HAP-1 (cell line): ENCODE results near the gene SEMA7A.

Source experiments
- DNase-seq, 2 experiments: peaks; one replicate each; pipeline ENCODE4 v3.0.0-alpha.2; 2016 to 2020; ENCODE audit warnings: low spot score in 2 of 2
- H3K27me3 ChIP-seq: fragments of 250-450 bp; sonication (Bioruptor Pico); 2 replicates; pipeline ENCODE4 v1.5.1; 2020; ENCODE audit warnings: low read depth, mild to moderate bottlenecking, moderate library complexity
- H3K36me3 ChIP-seq: fragments of 250-450 bp; sonication (Bioruptor Pico); replicated peaks from 2 replicates; pipeline ENCODE4 v1.5.1; 2020; ENCODE audit warnings: mild to moderate bottlenecking
- H3K4me1 ChIP-seq: fragments of 250-450 bp; sonication (Bioruptor Pico); 2 replicates; pipeline ENCODE4 v1.5.1; 2020; ENCODE audit warnings: mild to moderate bottlenecking
- H3K4me3 ChIP-seq: fragments of 250-450 bp; sonication (Bioruptor Pico); 2 replicates; pipeline ENCODE4 v1.5.1; 2020; ENCODE audit warnings: mild to moderate bottlenecking, moderate library complexity
- H3K9me3 ChIP-seq: fragments of 250-450 bp; sonication (Bioruptor Pico); 2 replicates; pipeline ENCODE4 v1.5.1; 2020; ENCODE audit warnings: mild to moderate bottlenecking, moderate library complexity
- in situ Hi-C: fragments of 300-500 bp; cut with MboI; formaldehyde crosslinking; loops from 3 replicates; pipeline ENCODE4 v1.14.3; 2020; ENCODE audit warnings: low sequenced_read_pairs, inconsistent platforms, mixed read lengths

Gene SEMA7A

DNA sequence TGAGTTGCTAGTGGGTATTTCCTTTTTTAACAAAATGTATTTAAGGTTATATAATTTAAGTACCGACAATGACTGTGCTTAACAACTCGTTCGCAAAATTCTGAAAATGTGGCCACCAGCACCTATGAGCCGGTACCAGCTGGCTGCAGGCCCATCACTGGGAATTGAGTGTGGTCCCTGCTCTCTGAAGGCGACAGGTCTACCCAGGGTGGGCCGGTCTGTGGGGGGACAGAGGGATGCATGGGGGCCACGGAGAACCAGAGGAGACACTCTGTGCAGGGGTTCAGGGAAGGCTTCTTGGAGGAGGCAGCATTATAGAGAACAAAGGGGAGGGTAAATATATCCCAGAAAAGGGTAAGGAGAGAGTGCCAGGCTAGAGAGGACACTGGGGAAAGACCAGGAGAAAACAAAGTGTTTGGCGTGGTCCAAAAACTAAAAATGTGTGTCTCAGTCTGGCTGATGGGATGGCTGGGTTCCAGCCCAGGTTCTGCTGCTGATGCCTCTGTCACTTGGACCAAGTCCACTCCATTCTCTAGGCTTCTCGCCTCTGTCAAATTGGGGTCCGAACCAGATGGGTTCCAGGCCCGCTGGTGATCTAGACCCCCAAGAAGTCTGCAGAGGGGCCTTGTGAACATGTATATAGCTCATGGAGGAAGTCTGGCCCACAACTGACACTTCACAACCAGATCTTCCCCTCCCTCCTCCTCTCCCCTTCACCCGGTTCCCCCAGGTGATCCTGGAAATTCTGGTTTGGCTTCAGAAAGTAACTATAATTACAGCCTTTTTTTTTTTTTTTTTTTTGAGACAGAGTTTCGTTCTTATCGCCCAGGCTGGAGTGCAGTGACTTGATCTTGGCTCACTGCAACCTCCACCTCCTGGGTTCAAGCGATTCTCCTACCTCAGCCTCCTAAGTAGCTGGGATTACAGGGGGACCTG, 55.7 kb downstream of the SEMA7A start:
- H3K27me3 ChIP-seq: peaks cover 4% of the 10 kb centered on the region; the same call in 1 of the 2 replicates

DNA sequence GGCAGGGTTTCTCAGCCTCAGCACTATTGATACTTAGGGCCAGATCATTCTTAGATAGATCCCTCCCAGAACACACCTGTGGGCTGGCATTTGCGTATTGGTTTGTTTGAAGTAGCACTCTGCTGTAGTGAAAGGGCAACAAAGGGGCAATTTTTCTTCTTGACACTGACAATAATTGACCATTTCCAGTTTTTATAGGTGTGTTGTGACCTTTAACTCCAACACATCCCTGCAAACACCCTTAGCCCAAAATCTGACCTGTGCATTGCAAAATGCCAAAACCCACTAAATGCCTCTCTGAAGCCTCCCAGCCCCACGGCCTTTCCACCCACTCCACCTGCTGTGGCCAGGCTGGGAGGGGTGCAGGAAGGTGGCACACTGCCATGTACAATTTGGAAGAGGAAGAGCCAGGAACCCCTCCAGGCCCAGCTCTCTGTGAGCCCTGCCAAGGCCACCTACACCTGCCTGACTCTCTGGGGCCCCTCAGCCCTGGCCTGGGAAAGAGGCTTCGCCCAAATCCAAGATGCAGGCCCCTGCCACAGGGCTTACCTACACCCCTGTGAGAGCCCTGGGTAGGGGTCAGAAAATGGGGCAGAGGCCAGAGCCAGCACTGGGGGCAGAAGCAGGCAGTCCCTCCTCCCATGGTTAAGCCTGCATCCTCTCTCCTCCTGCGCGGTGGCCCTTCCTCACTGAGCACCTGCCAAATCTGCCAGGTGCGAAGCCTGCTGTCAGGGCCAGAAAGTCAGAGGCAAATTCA, 56.8 kb downstream of the SEMA7A start:
- H3K4me3 ChIP-seq: no peak overlapping the region
- no peak for DNase-seq
- in situ Hi-C loops: loop anchor here (5.0 kb wide), 1 partner anchor 395 kb away; no protein-coding TSS in a partner anchor
- H3K4me1 ChIP-seq: peaks cover 15% of the 10 kb centered on the region
- no peaks in the 10 kb centered on the region for H3K9me3 ChIP-seq
- peaks cover 9% of the 10 kb centered on the region for H3K27me3 ChIP-seq
- H3K36me3 ChIP-seq: no peaks in the 10 kb centered on the region

More for the DNA sequence above, 55.7 kb downstream of the SEMA7A start:
- Histone ChIP-seq H3K4me1 (peaks cover 15% of the 10 kb centered on the region), H3K9me3 (no peaks in the 10 kb centered on the region), H3K4me3 (no peak overlapping the region), H3K36me3 (no peaks in the 10 kb centered on the region)
- DNase-seq: no peak
- in situ Hi-C loops: loop anchor here (5.0 kb wide), 1 partner anchor 394 kb away; no protein-coding TSS in a partner anchor

GRCh38 chr15:74376226-74376625, 57.5 kb downstream of the SEMA7A start:
- H3K4me3 ChIP-seq: no peak overlapping the region
- no peaks in the 10 kb centered on the region for H3K36me3 ChIP-seq
- no peaks in the 10 kb centered on the region for H3K9me3 ChIP-seq
- in situ Hi-C loops: loop anchor here (5.0 kb wide), 1 partner anchor 396 kb away; no protein-coding TSS in a partner anchor
- H3K4me1 ChIP-seq: peaks cover 15% of the 10 kb centered on the region
- peaks cover 16% of the 10 kb centered on the region for H3K27me3 ChIP-seq
- no peak for DNase-seq

- peaks cover 15% of the 10 kb centered on the region for H3K4me1 ChIP-seq
- peak; percentile 89 to 97 for DNase-seq
- H3K27me3 ChIP-seq: peaks cover 26% of the 10 kb centered on the region
- in situ Hi-C loops: loop anchor here (5.0 kb wide), 1 partner anchor 397 kb away; no protein-coding TSS in a partner anchor
- no peaks in the 10 kb centered on the region for H3K9me3 ChIP-seq
- H3K36me3 ChIP-seq: no peaks in the 10 kb centered on the region
- H3K4me3 ChIP-seq: no peak overlapping the region
Measured at GRCh38 chr15:74375303-74375693, 58.5 kb downstream of the SEMA7A start.

- peaks cover 15% of the 10 kb centered on the region for H3K4me1 ChIP-seq
- in situ Hi-C loops: loop anchor here (5.0 kb wide), 2 partner anchors 248 to 398 kb away; no protein-coding TSS in a partner anchor
- H3K27me3 ChIP-seq: peaks cover 28% of the 10 kb centered on the region
- DNase-seq: no peak
- H3K4me3 ChIP-seq: peak overlapping the region; percentile 47
- no peaks in the 10 kb centered on the region for H3K36me3 ChIP-seq
- no peaks in the 10 kb centered on the region for H3K9me3 ChIP-seq
Measured at GRCh38 chr15:74374648-74375302, 59.0 kb downstream of the SEMA7A start.

GRCh38 chr15:74373731-74374647, 59.8 kb downstream of the SEMA7A start:
- peak; percentile 99 to 100 for DNase-seq
- H3K36me3 ChIP-seq: no peaks in the 10 kb centered on the region
- H3K27me3 ChIP-seq: peaks cover 28% of the 10 kb centered on the region
- in situ Hi-C loops: loop anchor here (5.0 kb wide), 1 partner anchor 248 kb away; no protein-coding TSS in a partner anchor
- H3K4me3 ChIP-seq: peak overlapping the region; percentile 47
- H3K9me3 ChIP-seq: no peaks in the 10 kb centered on the region
- H3K4me1 ChIP-seq: peaks cover 15% of the 10 kb centered on the region

GRCh38 chr15:74373056-74373650, 60.6 kb downstream of the SEMA7A start:
- H3K4me3 ChIP-seq: no peak overlapping the region; the same call in 1 of the 2 replicates
- H3K27me3 ChIP-seq: peaks cover 31% of the 10 kb centered on the region
- peaks cover 15% of the 10 kb centered on the region for H3K4me1 ChIP-seq
- in situ Hi-C loops: loop anchor here (5.0 kb wide), 1 partner anchor 249 kb away; no protein-coding TSS in a partner anchor
- no peaks in the 10 kb centered on the region for H3K36me3 ChIP-seq
- DNase-seq: peak in 1 of 2 experiments; percentile 24
- H3K9me3 ChIP-seq: no peaks in the 10 kb centered on the region

DNA sequence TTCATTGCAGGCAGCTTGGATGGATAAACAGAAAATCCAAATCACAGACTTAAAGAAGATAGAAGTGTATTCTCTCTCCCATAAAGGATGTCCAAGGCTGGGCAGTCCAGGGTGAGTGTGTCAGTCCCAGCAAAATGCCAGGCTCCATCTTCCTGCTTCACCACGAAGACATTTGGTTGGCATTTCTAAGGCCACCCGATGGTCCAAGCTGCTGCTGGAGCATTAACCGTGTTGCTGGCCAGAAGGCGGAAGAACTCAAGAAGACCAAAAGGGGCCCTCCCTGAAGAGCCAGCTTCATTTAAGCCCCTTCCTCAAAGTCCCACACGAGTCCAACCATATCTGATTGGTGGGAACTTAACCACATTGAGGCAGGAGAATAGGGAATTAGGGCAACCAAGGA, 63.3 kb downstream of the SEMA7A start:
- in situ Hi-C loops: loop anchor here (5.0 kb wide), 1 partner anchor 252 kb away; no protein-coding TSS in a partner anchor
- Histone ChIP-seq H3K36me3 (no peaks in the 10 kb centered on the region), H3K27me3 (peaks cover 31% of the 10 kb centered on the region), H3K9me3 (no peaks in the 10 kb centered on the region), H3K4me1 (peaks cover 15% of the 10 kb centered on the region), H3K4me3 (no peak overlapping the region)
- no peak for DNase-seq

DNA sequence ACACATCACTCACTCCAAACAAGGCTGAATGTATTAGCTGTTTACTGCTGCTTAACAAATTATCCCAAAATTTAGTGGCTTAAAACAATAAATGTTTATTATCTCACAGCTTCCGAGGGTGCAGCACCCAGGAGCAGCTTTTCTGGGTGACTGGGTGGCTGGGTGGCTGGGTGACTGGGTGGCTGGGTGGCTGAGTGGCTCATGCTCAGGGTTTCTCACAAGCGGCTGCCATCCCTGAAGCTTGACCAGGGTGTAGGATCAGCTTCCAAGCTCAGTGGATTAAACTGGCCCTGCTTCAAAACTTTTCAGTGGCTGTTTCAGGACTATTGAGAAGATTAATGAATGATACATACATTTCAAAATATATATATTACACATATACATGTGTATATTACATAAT, 64.0 kb downstream of the SEMA7A start:
- Histone ChIP-seq H3K36me3 (no peaks in the 10 kb centered on the region), H3K4me1 (peaks cover 12% of the 10 kb centered on the region), H3K27me3 (peaks cover 31% of the 10 kb centered on the region), H3K4me3 (no peak overlapping the region), H3K9me3 (no peaks in the 10 kb centered on the region)
- no peak for DNase-seq
- in situ Hi-C loops: loop anchor here (5.0 kb wide), 1 partner anchor 253 kb away; no protein-coding TSS in a partner anchor

GRCh38 chr15:74369084-74369745, 64.5 kb downstream of the SEMA7A start:
- H3K9me3 ChIP-seq: no peaks in the 10 kb centered on the region
- no peaks in the 10 kb centered on the region for H3K36me3 ChIP-seq
- H3K4me1 ChIP-seq: peaks cover 7% of the 10 kb centered on the region
- no peak for DNase-seq
- peaks cover 31% of the 10 kb centered on the region for H3K27me3 ChIP-seq
- in situ Hi-C loops: no loop called here
- no peak overlapping the region for H3K4me3 ChIP-seq

- no peaks in the 10 kb centered on the region for H3K4me1 ChIP-seq
- DNase-seq: no peak
- in situ Hi-C loops: no loop called here
- H3K4me3 ChIP-seq: no peak overlapping the region
- H3K36me3 ChIP-seq: no peaks in the 10 kb centered on the region
- no peaks in the 10 kb centered on the region for H3K9me3 ChIP-seq
- H3K27me3 ChIP-seq: peaks cover 27% of the 10 kb centered on the region
Measured at GRCh38 chr15:74368121-74368520, 65.6 kb downstream of the SEMA7A start.
